NOMO-1 treated with DMSO at 0.1 percent for 48 hours (cell line): ENCODE results near the gene GMEB2.
A peak's percentile ranks its signal among the peaks of the same experiment; 100 is the strongest.
"Not testable (repeated sequence)": the region's sequence is repeated elsewhere in the genome, so short reads cannot be mapped to it uniquely, and the experiment has no call there.

Experiments
- DNase-seq: peaks from one replicate; lab custom pipeline; 2025; ENCODE audit not compliant: unreplicated experiment; lab: John Stamatoyannopoulos, UW

GMEB2 gene

DNA sequence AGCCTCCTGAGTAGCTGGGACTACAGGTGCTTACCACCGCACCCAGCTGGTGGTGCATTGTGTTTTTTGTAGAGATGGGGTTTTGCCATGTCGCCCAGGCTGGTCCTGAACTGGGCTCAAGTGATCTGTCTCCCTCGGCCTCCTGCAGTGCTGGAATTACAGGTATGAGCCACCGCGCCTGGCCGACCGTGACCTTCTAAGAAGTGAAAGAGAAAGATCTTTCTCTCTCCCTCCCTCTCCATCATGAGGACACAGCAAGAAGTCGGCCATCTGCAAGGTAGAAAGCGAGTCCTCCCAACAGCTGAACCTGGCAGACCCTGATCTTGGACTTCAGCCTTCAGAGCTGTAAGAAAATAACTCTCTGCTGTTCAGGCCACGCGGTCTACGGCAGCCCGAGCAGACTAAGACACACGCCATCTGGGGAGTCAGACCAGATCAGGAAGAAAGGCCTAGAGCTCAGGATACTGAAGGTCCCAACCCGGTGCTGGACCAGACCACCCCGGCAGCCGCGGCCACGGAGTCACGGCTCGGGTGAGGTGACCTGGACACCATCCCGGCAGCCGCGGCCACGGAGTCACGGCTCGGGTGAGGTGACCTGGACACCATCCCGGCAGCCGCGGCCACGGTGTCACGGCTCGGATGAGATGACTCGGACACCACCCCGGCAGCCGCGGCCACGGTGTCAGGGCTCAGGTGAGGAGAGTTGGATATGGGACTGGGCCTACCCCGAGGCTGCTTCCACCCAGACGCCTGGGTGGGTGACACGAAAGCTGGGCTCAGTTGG is 9.6 kb downstream of the GMEB2 start:
- no peak for DNase-seq

DNA sequence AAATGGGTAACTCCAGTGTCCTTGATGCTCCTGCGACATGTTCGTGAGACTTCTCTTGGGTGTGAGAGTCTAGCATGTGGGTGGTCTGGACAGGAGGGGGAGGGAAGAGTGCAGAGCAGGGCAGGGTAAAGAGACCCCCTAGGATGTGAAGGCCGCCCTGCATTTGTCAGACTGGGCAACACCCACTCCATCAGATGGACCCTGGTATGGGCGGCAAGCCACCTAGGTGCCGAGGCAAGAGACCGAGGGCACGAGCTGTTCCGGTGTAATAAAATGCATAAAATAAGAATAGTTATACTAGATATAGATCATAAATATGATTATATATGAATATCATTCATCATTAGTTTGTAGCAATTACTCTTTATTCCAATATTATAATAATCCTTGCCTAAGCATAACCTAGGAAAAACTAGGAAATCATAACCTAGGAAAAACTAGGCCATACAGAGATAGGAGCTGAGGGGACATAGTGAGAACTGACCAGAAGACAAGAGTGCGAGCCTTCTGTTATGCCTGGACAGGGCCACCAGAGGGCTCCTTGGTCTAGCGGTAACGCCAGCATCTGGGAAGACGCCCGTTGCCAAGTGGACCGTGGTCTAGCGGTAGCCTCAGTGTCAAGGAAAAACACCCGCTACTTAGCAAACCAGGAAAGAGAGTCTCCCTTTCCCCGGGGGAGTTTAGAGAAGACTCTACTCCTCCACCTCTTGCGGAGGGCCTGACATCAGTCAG is 12.9 kb downstream of the GMEB2 start:
- DNase-seq, result not testable (repeated sequence)

DNA sequence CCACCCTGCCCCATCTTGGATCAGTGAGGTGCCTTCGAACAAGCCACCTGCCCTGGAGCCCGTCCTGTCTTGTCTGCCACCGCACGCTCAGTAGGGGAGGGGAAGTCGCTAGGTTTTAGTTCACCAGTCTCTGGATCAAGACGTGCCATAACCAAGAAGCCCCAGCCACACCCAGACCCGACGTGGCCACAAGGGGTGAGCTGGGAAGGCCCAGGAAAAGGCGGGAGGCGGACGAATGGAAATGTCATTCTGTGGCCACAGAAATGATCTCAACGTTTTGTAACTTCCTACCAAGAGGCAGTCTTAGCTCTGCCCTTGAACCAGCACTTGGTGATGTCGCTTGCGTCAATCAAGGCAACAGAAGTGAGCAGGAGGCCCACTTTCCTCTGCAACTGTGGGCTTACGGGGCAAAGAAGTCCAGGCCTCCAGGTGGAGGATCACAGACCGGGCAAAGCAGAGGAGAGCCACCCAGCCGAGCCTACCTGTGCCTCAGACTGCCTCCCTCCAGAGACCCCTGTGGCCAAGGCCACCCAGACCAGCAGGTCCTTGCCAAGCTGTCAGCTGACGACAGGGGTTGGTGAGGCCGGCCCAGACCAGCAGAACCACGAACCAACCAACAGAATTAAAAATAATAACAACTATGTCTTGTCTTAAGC is 14.5 kb downstream of the GMEB2 start:
- DNase-seq, result peak; percentile 96

DNA sequence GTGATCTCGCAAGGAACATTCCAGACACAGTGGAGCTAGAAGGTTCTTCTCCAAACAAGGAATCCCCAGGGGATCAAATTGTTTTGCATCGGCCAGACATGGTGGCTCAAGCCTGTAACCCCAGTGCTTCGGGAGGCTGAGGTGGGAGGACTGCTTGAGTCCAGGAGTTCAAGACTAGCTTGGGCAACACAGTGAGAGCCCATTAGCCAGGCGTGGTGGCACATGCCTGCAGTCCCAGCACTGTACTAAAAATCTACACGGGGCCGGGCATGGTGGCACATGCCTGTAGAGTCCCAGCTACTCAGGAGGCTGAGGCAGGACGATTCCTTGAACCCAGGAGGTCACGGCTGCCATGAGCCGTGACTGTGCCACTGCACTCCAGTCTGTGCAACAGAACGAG is 15.3 kb downstream of the GMEB2 start:
- DNase-seq, result no peak

DNA sequence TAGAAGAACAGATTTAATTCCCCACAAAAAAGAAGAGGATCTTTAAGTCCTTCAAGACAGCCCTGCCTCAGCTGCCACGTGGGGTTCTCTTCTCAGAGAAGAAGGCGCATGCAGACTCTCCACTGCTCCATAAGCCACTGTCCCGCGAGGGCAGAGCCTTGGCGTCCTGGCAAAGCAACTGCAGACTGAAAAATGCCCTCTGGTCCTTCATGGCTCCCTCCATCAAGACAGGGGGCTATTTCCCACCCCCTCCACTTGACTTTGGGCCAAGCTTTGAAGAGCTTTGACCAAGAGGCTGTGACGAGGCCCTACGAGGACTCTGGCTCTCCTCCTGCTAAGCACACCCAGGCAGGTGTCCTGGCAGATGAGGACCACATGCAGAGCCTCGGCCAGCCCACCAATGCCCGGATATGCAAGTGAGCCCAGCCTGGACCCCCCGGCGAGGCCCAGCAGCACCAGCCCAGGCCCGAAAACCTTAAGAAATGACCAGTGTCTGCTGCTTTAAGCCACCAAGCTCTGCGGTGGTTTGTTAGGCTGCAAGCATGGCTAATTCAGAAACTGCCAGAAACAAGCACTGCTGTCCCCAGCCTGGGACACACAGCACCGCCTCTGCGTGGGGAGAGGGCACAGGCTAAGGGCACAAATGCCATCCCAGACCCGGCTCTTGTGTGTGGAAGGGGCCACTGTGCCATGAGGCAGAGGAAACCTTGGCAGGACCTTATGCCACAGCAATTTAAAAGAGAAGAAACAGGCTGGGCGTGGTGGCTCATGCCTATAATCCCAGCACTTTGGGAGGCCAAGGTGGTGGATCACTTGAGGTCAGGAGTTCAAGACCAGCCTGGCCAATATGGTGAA is 16.1 kb downstream of the GMEB2 start:
- DNase-seq, result no peak

DNA sequence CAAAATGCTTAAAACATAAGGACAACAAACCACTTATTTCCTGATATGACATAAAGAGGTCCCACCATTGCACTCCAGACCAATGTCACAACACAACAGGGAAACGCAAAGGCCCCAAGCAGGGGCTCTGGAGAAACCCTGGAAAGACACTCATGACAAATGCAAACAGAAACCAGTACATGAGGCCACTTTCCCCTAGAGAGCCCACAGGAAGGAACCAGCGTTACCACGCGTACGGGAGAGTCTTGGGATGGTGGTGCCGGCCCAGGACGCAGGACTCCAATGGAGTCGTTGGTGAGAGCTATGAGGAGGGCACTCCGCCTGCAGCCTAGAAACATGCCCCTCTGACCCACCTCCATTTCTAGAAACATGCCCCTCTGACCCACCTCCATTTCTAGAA is 20.2 kb downstream of the GMEB2 start:
- DNase-seq, result no peak

DNA sequence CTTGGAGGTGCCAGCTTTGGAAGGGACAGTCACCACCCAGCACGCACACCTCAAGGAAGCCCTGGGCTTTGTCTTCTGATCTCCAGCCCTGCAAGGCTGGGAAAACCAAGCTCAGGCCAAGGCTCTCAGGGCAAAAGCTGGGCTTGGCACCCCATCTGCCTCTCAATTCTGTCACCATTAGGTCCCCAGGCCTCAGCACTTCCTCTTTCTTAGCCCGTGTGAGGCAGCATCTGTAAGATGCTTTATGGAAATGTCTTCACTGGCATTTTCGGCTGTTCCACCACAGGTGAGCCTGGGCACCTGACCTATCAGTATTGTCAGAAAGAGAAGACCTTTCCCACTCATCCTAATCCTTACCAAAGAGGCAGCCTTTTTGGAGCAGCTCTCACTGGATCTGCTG is 24.6 kb downstream of the GMEB2 start:
- DNase-seq, result no peak

DNA sequence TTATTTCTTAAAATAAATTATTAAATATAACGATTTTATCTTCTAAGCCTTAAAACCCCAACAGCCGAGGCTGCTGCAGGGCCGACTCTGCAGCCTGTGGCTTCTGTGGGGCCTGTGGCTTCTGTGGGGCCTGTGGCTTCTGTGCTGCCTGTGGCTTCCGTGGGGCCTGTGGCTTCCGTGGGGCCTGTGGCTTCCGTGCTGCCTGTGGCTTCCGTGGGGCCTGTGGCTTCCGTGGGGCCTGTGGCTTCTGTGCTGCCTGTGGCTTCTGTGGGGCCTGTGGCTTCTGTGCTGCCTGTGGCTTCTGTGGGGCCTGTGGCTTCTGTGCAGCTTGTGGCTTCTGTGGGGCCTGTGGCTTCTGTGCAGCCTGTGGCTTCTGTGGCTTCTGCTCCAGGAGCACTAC is 25.2 kb downstream of the GMEB2 start:
- DNase-seq, result not testable (repeated sequence)

DNA sequence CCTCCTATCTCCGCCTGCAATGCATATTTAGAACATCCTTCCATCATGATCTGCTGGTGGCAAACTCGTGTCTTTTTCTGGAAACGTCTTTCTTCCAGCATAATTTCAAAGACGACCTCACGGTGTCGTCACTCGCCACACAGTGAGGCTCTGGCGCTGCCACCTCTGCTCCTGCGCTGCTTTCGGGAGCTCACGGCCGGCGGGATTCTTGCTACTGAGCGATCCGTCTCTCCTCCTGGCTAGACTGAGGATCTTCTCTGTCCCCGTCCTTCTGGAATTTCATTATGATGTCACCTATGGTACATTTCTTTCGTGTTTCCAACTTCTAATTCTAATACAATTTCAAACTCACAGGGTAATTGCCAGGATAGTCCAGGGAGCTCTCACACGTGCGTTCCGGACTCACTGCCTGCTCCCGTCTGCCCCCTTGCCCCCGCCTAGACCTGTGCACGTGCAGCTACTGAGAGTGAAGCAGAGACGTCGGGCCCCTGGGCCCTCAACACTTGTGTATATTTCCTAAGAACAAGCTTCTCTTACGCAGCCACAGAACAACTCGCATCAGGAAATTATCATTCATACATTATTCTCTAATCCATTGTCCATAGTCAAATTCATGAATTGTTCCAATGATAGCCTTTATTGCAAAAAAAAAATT is 27.4 kb downstream of the GMEB2 start:
- DNase-seq, result no peak

DNA sequence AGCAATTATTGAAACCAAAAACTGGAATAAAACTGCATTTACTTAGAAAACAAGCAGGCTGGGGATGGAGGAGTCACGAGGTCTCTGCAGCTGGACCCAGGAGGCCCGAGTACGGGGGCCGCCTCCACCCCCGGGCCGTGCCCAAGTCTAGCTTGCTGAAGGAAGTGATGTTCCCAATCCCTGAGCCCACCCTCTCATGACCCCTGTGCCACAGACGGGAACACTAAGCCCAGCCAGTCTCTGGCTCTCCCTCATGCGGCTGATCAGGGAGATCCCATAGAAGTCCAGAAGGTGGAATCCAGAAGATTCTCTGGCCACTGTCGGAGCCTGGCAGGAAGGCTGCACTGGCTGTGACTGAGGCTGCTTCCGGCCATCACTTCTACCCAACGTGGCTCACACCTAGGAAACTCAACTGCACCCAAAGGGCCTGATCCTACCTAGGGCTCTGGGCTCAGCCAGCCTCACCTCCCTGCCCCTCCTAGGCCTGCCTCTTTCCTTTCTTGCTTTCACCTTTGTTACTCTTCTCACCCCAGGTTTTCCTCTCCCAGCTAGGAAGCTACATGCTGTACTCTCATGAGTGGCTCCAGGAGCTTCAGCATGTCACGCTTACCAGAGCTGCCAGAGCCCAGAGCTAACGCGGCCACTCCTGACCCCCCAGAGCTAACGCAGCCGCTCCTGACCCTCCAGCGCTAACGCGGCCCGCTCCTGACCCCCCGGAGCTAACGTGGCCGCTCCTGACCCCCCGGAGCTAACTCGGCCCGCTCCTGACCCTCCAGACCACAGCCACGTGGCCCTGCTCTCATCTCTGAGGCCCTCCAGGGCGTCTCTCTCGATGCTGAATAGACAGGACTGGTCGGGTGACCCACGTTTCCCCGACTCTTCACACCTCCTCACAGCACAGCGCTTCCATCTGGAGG is 28.2 kb downstream of the GMEB2 start:
- no peak for DNase-seq

DNA sequence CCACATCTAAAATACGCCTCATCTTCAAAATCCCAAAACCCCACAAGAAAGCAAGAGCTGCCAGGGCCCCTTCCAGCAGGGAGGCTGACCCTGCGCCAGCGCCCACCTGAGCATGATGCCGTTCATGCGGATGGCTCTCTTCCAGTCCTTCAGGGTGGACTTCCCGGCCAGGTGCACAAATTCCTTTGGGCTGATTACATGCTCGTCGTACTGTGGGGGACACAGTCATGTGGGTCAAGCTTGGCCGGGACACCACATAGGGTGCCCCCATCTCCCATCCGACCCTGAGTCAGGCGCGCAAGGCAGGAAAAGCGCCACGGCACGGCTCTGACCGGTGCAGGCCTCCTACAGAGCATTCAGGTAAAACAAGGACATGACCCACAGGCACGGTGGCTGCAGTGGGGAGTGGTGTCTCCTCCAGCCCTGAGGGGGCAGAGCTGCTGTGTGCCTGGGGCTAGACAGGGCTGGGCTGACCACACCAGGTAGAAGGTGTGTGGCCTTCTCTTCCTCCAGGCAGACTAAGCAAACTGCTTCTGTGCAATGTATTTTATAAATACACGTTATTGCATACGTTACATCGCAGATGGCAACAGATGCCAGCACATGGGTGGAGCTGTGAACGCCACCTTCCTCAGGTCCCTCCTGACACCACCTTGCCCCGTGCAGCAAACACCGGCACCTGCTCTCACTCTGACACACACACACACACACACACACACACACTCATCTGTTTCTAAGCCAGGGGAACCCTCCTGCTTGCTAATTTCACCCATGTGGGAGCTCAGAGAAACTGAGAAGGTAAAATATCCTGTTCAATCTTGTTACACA is 29.0 kb downstream of the GMEB2 start:
- DNase-seq, result no peak

DNA sequence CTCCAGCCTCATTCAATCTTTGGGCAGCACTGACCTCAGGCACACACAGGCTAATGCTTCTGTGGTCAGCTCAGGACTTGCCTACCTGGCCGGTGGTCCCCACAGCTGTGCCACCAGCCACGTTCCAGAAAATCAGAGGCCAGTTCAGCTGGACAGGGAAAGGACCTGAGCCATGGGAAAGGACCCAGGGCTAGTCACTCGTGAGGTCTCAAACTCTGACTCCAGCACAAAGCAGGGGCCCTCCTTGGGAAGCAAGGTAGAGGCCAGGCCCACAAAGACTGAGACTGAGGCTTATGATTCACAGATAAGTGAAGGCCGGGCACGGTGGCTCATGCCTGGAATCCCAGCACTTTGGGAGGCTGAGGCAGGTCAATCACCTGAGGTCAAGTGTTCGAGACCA is 30.5 kb downstream of the GMEB2 start:
- DNase-seq, result no peak

DNA sequence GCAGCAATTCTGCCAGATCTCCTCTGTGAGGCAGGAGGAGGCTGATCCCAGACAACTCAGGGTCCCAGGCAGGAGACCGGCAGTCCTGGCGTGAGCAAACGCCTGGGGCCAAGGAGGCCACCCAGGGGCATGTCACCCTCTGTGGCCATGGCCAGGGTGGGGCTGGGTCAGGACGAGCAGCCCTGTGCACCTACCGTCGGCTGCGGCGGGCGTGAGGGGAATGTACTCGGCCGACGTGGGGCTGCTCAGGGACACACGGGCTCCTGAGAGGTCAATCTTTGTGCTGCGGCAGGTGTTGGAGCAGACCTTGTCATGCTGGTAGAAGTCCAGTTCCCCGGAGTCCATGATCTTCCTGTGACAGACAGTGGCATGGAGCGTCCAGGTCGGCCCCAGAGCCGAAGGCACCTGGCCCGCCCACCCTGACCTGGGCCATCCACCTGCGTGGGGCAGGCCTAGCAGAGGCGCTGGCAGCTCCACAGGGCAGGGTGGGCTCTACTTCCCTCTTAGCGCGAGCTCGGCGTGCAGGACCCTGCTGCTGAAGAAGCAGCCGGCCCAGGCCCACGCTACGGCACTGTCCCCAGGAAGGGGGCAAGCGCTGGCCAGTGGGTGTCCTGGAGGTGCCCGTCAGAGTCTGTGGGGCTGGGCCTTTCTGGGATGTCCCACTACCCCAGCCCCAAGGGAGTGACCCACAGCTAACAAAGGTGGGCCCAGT is 31.3 kb downstream of the GMEB2 start:
- DNase-seq, result no peak

DNA sequence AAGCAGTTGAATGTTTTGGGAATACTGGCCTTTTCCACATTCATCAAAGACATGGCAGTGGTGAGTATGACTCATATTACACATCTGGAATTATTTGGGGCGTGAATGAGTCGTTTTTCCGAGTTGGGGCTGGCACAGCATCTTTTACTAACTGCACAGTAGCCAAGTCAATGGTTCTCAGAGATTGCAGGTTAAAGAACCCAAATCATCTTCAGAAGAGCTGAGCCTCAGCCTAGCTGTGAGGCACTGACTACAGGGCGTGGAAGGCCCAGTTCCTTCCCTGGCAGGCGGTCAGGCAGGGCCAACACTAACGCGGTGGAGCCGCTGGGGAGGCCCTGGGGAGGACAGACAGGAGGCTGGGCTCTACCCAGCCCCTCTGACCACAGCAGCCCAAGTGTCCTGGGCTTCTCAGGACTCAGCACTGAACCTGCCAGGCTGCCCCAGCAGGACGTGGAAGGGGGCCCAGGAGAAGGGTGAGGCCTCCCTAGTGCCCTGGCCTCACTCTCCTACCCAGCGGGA is 32.8 kb downstream of the GMEB2 start:
- no peak for DNase-seq

DNA sequence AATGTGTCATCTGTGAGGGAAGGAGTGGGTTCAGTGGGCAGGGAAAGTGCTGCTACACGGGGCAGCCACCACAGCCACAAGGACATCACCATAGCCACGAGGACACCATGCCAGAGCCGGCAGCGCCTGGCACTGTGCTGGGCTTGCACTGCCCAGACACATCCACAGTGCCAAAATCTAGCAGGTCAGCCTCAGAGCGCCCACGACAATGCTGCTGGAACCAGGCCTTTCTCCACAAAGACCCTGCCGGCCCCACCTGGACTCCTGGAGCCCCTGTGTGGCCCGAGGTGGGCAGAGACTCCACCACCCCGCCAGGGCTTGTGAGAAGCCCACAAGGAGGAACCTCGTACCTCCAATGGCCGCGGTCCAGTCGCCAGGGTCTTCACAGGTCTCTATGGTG is 34.2 kb downstream of the GMEB2 start:
- no peak for DNase-seq

DNA sequence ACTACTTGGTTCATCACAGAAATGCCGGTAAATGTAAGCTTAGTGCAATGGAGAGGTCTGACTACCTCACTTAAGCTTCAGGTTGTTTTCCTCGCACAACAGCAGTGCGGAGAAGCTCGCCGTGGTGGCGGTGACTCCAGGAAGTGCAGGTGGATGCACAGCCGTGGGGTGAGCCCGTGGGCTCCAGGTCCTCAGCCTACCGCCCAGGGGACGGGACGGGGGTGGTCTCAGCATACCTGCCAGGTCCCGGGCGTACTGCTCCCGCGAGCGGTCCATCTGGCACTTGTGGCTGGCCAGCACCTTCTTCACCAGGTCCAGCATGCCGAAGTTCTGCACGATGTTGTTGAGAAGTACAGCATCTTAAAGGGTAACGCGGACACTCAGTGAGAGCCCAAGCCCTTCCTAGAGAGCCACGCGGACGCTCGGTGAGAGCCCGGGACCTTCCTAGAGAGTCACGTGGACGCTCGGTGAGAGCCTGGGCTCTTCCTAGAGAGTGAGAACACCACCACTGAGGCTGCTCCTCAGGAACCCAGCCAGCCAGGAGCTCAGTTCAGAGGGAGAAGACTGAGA is 35.0 kb downstream of the GMEB2 start:
- no peak for DNase-seq

DNA sequence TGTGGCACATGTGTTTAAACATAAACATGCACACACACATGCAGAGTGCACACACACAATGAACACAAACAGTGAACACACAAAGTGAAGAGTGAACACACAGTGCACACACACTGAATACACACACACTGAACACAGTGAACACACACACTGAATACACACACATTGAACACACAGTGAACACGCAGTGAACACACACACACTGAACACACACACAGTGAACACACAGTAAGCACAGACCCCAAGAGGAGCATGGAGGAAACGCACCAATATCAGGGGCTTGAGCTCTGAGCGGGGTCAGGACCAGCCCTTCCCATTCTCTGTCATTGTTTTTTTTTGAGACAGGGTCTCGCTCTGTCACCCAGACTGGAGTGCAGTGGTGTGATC is 35.8 kb downstream of the GMEB2 start:
- DNase-seq, result no peak
